ENCODE measurements around the gene ARHGEF38.

DNA sequence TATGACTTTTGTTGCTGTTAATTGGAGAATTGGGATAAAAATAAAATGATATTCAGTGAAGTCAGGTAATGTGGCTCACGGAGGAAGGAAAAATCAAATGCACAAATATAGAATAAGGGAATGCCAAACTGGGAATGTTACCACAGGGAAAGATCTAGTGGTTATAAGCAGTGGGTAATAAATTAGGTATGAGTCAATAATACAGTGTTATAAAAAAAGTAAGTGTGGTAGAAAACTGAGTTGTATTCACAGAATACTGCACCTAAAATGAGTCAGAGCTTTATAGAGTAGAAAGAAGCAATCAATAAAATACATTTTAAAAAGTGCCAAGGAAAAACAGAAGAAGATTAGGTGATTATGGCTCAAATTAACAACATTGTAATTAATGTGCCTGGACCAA lies 121.6 kb downstream of the ARHGEF38 start:
- TF ChIP-seq, protein P1, sequence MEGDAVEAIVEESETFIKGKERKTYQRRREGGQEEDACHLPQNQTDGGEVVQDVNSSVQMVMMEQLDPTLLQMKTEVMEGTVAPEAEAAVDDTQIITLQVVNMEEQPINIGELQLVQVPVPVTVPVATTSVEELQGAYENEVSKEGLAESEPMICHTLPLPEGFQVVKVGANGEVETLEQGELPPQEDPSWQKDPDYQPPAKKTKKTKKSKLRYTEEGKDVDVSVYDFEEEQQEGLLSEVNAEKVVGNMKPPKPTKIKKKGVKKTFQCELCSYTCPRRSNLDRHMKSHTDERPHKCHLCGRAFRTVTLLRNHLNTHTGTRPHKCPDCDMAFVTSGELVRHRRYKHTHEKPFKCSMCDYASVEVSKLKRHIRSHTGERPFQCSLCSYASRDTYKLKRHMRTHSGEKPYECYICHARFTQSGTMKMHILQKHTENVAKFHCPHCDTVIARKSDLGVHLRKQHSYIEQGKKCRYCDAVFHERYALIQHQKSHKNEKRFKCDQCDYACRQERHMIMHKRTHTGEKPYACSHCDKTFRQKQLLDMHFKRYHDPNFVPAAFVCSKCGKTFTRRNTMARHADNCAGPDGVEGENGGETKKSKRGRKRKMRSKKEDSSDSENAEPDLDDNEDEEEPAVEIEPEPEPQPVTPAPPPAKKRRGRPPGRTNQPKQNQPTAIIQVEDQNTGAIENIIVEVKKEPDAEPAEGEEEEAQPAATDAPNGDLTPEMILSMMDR (IDR thresholded peaks at IDR 0.05), result no peak
- no peak for TF ChIP-seq POLR2A (IDR thresholded peaks at IDR 0.05)

All from uterus (tissue), 2 donors.